HG02610 (cell line): ENCODE data around the gene FGF18.

Source experiments
- ATAC-seq: cut with Tn5 transposase; IDR thresholded peaks from one replicate; pipeline ENCODE4 v1.9.1; 2021; ENCODE audit warnings: mild to moderate bottlenecking, moderate library complexity; ENCODE audit not compliant: unreplicated experiment

The FGF18 gene

DNA sequence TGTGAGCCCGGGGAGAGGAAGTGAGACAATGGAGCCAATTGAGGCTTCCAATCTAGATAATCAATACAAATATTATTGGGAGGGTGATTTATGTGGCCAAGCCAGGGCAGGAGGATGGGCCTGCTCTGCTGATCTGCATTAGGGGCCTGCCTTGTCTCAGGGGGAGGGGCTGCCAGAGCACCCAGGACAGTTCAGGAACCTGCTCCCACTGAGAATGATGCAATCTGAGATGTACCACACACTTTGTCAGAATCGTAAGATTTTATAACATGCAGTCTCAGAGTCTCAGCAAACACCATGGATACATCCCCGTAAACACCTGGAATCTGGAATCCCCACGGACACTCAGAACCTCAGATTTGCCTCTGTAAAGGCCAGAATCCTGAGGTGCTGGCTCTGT is 19.3 kb downstream of the FGF18 start:
- ATAC-seq, result no peak

DNA sequence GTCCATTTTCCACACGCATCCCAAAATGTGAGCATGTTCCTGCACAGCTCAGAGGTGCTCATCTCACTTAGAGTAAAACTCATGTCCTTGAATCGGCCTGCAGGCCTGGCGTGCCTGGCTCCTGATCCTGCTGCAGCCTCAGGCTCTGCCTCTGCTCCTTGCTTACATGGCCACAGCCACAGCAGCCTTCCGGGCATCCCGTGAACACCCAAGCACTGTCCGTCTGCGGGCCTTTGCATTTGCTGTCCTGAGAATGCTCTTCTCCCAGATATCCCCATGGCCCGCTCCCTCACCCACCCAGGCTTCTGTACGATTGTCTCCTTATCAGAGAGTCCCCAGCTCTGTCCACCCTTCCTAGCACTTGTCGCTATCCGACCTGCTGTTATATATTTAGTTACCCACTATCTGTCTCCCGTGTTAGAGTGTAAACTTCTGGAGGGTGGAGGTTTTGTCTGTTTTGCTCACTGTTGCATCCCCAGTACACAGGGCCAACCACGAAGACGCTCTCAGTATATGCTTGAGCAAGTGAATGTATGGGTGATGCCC is 21.9 kb downstream of the FGF18 start:
- ATAC-seq, result no peak

DNA sequence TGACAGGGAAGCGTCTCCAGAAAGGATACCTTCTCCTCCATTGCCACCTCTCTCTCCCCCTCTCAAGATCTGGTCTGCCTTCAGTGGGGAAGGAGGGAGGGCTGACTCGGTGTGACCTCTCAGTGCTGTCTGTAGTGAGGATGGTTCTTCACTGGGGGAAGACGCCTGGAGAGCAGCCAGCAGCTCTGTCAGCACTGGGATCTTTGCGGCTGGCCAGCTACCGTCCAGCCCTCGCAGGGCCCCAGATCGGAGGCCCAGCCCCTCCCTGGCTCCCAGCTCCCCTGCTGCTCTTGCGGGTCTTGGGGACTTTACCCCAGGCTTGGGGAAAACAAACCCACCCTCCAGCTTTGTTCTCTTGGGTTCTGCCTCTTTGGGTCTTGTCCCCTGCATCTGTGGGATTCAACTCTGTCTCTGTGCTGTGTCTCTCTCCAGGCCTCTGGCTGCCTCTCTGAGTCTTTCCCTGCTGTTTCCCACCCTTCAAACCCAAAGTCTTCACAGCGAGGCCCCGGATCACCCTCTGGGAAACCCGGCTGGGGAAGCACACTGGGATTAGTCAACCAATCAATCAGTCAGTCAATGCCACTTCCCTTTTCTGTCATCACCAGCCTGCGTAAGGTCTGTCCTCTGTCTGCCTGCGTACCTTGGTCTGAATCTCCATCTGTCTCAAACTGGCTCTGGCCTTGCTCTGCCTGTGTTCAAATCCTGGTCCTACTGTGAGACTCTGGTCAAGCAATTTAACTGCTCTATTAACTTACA is 23.0 kb downstream of the FGF18 start:
- peak; percentile 72 for ATAC-seq

DNA sequence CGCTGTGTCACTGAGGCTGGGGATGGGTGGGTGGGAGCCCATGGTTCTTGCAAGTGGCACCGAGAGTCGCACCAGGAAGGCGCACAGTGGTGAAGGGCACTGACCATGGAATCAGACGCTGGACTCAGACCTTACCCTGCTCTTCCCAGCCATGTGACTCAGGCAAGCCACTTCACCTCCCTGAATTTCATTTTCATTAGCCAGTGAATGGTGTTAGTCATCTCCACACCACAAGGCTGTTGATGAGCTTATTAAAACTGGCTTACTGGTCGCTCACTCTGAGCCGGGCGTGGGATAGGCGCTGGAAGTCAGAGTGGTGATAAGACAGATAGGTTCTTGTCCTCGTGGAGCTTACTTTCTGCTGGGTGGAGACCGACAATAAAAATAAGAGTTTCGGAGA is 25.1 kb downstream of the FGF18 start:
- no peak for ATAC-seq

DNA sequence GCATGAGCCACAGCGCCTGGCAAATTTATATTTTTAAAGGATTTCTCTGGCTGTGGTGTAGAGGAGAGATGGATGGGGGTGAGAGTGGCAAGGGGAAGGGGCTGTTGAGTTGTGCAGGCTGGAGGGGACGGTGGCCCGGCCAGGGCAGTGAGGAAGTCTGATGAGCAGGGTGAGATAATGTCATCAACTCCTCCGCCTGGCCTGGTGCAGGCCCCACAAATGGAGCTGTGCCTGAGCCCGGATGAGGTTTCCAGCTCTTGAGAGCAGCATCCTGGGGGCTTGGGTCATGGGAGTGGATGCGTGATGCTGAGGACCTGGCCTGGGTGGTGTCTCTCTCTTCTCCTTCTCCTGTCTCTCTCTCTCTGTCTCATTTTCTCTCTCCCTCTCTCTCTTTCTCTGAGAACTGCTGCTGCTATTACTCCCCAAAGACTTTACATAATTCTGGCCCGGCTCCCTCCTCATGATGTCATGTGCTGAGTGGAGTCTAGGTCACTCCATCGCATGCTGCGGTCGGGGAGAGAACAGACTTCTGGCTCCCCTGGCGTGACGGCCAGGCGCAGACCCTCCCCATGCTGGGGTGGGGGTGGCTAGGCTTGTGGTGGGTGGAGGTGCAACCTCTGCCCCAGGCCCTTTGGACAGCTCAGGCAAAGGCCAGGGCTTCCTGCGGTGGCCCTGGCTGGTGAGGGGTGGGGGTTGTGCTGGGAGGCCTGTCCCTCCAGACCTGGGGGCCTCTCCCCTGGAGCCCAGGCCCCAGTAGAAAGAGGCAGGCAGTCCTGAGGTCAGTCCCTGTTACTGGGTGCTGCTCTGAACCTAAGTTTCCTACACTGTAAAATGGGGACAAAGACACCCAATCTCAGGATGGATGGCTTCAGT is 26.4 kb downstream of the FGF18 start:
- ATAC-seq, result no peak

DNA sequence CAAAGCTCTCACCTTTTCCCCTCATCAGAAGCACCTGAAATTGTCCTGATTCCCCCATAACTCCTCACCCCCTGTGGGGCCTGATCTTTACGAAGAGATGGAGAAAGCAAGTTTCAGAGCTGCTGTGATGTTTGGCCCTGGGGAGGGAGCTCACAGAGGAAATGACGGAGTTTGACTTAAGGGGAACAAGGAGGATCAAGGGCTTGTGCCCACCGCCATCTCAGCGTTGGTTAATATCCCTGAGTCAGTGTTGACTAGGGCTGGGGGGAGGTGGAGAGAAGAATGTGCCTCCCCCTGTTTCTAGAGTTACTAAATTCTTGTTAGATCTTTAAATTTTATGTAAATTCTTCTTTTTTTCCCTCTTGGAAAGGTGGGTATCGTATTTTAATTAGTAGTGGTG is 27.8 kb downstream of the FGF18 start:
- no peak for ATAC-seq

DNA sequence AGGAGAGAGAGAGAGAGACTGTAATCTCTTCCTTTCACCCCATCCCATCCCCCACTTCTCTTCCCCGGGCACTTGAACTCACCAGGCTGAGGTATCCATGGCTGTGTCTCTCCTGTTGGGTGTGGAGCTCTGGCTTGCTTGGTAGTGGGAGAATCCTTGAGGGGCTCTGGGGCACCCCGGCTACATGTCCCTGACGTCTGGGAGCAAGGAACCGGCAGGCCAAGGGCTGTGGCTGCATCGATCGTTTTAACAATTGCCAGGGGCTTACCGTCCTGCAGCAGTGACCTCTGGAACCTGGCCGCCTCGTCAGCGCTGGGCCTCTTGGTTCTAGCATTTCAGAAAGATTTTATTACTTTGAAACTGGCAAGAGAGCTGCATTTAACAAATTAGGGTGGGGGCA is 30.0 kb downstream of the FGF18 start:
- no peak for ATAC-seq

DNA sequence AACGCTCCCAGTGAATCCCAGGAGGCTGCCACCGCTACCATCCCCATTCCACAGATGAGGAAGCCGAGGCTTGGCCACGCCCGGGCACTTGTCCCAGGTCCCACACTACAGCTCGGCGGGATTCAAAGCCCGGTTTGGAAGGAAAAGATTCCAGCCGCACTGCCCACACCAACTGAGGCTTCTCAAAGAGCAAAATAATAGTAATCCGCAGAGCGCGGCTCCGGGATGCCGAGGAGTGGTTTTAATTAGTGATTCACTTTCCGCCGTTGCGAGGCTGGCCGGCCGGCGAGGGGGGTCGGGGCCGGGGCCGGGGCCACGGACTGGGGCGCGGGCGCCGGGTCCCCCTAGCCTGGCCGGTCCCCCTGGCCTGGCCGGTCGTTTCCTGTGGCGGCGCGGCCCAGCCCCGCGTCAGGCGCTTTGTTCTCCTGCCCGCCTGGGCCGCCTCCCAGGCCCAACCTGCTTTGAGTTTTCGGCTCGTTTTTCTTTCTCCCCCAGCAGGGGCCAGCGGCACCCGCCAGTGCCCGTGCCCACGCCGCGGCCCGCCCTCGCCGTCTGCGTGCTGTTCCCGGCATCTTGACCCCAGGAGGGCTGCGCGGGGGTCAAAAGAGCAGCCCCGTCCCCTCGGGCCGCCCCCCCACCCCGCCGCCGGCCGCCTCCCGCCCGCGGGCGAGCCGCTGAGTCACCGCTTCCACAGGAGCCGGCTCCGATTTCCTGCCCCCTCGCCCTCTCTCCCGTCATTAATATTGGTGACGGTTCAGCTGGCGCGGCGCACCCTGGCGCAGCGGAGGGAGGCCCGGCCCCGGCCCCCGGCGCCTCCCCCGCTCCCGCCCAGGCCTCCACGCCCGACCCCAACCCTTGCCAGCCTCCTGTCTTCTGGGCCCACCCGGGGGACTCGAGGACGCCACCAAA is 31.2 kb downstream of the FGF18 start:
- no peak for ATAC-seq

DNA sequence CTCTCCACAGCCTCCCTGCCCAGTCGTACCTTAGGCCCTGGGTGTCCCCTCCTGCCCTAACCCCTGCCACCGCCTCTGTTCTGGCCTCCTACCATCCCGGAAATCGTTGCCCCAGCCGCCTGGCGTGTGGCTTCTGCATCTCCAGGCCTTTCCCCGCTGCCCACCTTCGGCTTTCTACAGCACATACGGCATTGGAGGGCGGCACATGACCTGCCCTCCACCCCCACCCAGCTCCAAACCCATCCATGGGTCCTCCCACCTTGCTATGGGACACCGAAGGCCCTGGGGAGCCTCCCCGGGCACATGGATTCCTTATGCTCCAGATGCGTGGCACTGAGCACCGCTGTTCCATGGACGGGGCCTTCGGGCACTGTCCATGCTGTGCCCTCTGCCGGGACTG is 32.0 kb downstream of the FGF18 start:
- no peak for ATAC-seq

DNA sequence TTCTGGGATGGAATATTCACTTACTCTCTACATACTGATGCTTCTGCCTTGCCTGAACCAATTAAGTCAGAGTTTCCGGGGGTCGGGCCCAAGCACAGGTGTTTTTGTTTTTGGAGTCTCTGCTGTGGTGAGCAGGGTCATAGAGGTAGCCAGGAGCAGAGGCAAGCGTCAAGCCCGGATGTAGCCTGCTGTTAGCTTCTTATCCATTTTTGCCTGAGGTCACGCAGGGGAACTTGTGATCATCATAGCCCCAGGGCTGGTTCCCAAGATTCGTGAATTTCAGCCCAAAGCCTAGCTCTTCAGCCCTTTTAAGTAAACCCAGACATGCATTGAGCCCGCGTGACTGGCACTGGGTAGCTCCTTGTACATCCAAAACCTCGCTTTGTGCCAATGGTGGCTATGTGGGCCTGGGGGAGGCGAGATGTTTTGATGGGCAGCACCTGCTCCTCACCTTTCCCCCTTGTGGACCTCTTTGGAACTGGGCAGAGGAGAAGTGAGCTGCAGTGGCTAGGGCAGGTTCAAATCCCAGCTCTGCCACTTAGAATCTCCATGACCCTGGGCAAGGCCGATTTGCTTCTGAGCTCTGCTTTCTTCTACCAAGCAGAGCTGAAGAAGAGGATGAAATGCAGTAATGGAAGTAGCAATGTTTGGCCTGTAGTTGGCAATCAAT is 33.7 kb downstream of the FGF18 start:
- ATAC-seq, result no peak

DNA sequence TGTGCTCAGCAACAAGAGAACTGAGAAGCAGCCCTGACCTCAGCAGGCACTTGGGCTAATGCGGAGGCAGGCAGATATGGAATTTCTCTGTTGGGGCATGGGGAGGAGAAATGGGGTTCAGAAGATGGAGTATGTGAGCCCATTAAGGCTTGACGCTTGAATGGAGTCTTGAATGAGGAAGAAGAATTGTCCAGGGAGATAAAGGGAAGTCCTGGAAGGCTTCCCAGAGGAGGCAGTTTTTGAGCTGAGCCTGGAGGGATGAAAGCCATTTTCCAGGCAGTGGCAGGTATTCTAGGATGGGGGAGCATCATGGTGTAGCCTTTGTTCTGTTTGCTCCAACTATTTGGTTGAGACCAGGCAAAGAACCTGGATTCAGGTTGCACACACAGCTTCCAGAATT is 34.5 kb downstream of the FGF18 start:
- no peak for ATAC-seq

DNA sequence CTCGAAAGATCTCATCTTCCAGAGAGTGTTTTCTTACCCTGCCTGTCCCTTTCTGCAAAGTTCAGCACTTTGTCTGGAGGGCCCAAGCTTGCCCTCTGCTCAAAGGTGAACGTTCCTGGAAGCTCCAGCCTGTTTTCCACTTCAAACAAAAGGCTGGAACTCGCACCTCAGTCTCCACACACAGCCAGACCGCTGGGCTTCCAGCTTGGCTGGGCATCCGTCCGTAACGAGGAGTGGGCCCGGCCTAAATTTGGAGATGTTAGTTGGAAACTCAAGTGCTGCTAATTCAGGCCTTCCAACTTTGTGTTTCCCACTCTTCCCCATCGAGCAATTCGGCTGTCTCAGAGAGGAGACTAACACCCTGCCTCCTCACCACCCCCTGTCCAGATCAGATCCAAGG is 35.1 kb downstream of the FGF18 start:
- no peak for ATAC-seq

DNA sequence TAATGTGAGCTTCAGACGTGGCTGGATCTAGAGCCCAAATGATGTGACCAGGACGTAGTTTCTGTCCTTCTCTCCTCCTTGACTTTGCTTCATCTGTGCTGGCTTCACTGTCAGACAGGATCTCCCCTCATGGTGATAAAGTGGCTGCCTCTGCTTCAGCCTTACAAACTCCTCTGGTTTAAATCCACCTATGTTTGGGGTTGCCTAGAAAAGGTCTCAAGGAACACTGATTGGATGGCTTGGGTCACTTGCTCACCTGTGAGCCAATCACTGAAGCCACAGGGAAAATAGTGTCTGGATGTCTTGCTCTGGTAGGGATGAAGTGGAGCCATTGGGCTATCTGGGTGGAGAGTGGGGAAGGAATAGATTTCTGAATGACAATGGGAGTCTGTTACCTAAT is 36.1 kb downstream of the FGF18 start:
- ATAC-seq, result no peak

DNA sequence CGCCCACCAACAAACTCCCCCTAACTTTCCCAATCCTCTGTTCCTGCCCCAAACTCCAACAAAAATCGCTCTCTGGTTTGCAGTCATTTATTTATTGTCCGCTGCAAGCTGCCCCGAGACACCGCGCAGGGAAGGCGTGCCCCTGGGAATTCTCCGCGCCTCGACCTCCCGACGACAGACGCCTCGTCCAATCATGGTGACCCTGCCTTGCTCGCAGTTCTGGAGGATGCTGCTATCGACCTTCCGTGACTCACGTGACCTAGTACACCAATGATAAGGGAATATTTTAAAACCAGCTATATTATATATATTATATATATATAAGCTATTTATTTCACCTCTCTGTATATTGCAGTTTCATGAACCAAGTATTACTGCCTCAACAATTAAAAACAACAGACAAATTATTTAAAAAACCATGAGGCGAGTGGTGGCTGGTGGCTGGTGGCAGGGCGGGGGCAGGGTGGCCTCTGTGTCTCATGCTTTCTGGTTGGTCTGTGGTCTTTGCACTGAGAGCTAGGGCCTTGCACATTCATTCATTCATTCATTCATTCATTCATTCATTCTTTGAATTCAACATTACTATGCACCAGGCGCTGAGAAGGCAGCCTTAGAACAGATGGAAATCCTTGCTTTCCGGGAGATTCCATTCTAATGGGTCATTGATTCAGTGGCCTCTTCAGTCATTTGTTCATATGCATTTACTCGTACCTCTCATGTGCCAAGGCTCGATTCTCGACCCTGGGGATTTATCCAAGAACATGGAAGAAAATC is 37.9 kb downstream of the FGF18 start:
- no peak for ATAC-seq

DNA sequence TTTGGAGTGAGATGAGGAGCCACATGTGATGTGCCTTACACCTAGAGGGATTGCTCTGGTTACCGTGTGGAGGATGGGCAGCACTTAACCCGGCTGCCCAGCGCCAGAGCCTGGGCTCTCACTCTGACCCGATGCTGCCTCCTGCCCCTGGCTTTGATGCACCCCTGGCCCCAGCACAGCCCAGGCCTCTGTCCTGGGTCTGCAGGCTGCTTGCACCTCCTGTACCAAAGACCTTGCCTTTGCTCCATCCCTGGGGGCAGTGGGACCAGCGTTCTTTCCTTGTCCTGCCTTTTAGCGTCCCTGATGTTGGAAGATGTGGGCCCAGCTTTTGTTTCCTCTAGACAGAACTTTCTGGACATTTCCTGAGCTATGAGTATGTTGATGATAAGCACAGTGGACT is 40.4 kb downstream of the FGF18 start:
- no peak for ATAC-seq

DNA sequence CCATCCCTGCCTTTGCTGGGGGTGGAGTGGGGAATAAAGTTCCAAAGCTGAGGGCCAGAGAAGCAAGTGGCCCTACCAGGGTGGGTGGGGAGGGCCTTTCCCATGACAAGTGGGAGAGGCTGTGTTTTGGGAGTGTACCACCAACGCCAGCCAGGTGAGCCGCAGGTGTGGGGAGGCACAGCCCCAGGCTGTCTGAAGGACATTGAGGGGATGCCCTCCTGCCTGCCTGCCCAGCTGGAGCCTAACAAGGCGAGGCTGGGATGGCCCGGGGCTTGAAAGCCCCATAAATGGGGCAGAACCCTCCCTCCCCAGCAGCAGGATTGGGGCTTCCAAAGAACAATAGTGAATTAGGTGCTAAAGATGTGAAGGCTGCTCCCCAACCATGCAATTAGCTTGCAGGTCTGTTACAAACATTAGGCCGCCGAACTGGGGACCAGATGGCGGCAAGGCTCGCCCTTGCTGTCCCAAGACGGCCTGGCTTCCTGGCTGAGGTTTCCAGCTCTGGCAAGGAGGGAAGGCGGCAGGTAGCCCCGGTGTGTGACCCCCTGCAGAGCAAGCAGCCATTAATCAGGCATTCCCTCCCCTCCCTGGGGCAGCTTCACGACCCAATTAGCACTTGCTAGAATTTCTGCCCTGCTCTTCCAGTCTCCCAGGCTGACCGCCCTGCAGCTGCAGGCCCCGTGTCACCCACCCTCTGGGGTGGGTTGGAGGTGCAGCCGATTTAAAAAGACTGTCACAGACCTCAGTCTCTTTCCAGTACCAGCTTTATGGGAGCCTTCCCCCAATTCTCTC is 42.9 kb downstream of the FGF18 start:
- no peak for ATAC-seq

DNA sequence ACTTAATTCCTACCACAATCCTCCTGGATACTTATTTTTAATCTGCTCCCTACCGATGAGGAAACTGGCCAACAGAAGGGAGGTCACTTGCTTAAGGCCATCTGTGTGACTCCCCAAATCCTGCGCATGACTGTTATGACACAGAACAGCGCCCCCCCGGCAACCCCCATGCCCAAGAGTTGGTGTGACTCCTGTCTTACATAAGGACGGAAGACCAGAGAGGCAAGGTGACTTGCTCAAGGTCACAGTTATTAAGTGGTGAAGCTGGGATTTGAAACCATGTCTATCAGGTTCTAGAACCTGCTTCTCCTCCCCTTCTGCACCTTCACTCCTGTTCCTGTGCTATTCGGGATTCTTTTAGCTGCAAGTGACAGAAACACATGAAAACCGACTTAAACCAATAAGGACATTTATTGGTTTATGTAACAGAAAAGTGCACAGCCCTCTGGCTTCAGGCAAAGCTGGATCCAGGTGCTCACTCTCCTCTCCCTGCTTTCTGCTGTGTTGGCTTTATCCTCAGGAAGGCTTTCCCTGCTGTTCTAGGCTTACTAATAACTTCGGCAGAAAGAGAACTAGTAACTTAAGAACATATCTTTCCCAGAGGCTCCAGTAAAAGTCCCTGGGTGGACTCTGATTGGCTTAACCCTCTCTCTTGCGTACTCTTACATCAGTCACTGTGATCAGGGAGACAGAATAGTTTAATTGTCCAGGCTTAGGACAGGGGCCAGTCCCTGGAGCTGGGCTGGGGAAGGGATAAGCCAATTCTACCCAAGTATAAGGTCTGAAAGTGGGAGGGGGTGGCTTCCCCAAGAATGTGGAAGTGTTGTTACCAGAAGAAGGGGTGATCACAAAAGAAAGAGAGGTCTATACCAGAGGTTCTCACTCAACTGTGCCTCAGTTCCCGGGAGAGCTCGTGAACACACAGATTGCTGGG is 43.7 kb downstream of the FGF18 start:
- no peak for ATAC-seq

DNA sequence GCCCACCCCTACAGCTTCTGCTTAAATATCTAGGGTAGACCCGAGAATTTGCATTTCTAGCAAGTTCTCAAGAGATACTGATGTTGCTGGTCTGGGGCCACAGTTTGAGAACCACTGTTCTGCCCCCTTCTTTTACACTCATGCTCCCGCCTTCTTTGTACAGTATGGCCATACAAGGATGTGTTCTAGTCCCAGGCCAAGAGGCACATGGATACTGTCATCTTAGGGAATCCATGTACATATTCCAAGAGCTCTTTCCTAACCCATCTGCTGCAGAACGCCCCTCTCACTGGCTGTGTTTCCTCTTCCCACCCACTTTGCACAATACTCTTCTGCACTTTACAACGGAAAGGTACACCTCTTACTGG is 44.4 kb downstream of the FGF18 start:
- ATAC-seq, result no peak
